K562 (cell line): ENCODE measurements around the gene SHISA6. TPM values are rescaled to one million over a fixed set of nuclear protein-coding genes. Genes with fewer than 3 reads are reported as not detected.

Experiments used
- ATAC-seq: fragments of 200-7000 bp; cut with Tn5 transposase; 3 replicates; pipeline ENCODE4 v1.9.1; 2020; ENCODE audit warnings: moderate library complexity
- BruUV-seq: library from RNA; stranded (reverse); fragments of 400-500 nt; replicated peaks from 2 replicates; lab custom pipeline; 2021; lab: Mats Ljungman, UMichigan
- CTCF ChIA-PET: fragments of 300-600 bp; formaldehyde crosslinking; extraction: SDS; loops from one replicate; lab custom pipeline; 2021; ENCODE audit warnings: low intra/inter-chr PET ratio; lab: Yijun Ruan, JAX
- POLR2A ChIA-PET: fragments of 300-600, 350-650 bp; sonication (Branson Sonifier 250); formaldehyde crosslinking; extraction: SDS; loops from one replicate; lab custom pipeline; 2021; ENCODE audit warnings: antibody characterized with exemption, inconsistent platforms; lab: Yijun Ruan, JAX
- DNase-seq, 4 experiments: peaks; one replicate each; pipeline versions ENCODE4 v3.0.0 to v3.0.0-alpha.2; 2011 to 2018; ENCODE audit warnings: low spot score in 3 of 4, mixed read lengths in 3 of 4; ENCODE audit errors: extremely low read depth in 1 of 4
- FAIRE-seq: peaks from 2 replicates; lab custom pipeline; 2011; peaks lifted over from hg19 to GRCh38; lab: Jason Lieb, UNC
- H2AFZ ChIP-seq: 2 replicates; pipeline ENCODE4 v1.6.0; 2011; ENCODE audit warnings: low read depth, low read length, control low read depth, inconsistent platforms
- H3K27ac ChIP-seq: fragments of 200-600 bp; 3 replicates; pipeline ENCODE4 v1.8.0; 2011; ENCODE audit warnings: low read depth, mild to moderate bottlenecking, control low read depth, inconsistent platforms, low read length, moderate library complexity, mixed read lengths; ENCODE audit errors: extremely low read depth
- H3K27me3 ChIP-seq, 2 experiments: fragments of 300-600 bp in 1 of 2; 2 replicates in 1 of 2; 3 replicates in 1 of 2; pipeline versions ENCODE4 v1.6.0 to v1.8.0; 2011; ENCODE audit warnings: inconsistent platforms in 2 of 2, low read length in 2 of 2, mild to moderate bottlenecking in 1 of 2, mixed read lengths in 1 of 2, moderate library complexity in 1 of 2; ENCODE audit not compliant: control insufficient read depth in 2 of 2, insufficient read depth in 2 of 2
- H3K36me3 ChIP-seq: fragments of 300-600 bp; 3 replicates; pipeline ENCODE4 v1.8.0; 2011; ENCODE audit warnings: mild to moderate bottlenecking, low read length, inconsistent platforms; ENCODE audit not compliant: control insufficient read depth, insufficient read depth
- H3K4me1 ChIP-seq, 2 experiments: fragments of 200-600 bp in 1 of 2; replicated peaks in 1 of 2; 2 replicates in 1 of 2; 3 replicates in 1 of 2; pipeline versions ENCODE4 v1.5.1 to v1.8.0; 2011; ENCODE audit warnings: inconsistent platforms in 2 of 2, low read length in 2 of 2, mild to moderate bottlenecking in 1 of 2, mixed read lengths in 1 of 2, moderate library complexity in 1 of 2; ENCODE audit not compliant: control insufficient read depth in 2 of 2, insufficient read depth in 2 of 2
- H3K4me2 ChIP-seq: 2 replicates; pipeline ENCODE4 v1.6.1; 2011; ENCODE audit warnings: low read length, control low read depth, inconsistent platforms, mixed read lengths; ENCODE audit not compliant: insufficient read depth
- H3K4me3 ChIP-seq: fragments of 200-600 bp; sonication (generic), shearing (Covaris generic); 2 replicates; pipeline ENCODE4 v1.5.1; 2016; ENCODE audit warnings: control low read depth, inconsistent platforms
- H3K79me2 ChIP-seq: fragments of 200-600 bp; 3 replicates; pipeline ENCODE4 v1.8.0; 2011; ENCODE audit warnings: low read length, inconsistent platforms; ENCODE audit not compliant: control insufficient read depth, insufficient read depth
- H3K9ac ChIP-seq, 2 experiments: 2 replicates each; pipeline versions ENCODE4 v1.6.0 to v1.6.1; 2011; ENCODE audit warnings: low read depth in 2 of 2, low read length in 2 of 2, control low read depth in 1 of 2, inconsistent platforms in 1 of 2, mild to moderate bottlenecking in 1 of 2, mixed read lengths in 1 of 2; ENCODE audit not compliant: insufficient read depth in 1 of 2
- H3K9me1 ChIP-seq: one replicate; pipeline ENCODE4 v1.6.0; 2011; ENCODE audit warnings: inconsistent platforms, mild to moderate bottlenecking, low read length, moderate library complexity; ENCODE audit not compliant: control insufficient read depth, insufficient read depth
- H3K9me3 ChIP-seq: replicated peaks from 2 replicates; pipeline ENCODE4 v1.5.1; 2011; ENCODE audit warnings: low read depth, low read length, inconsistent platforms; ENCODE audit not compliant: control insufficient read depth, insufficient read depth
- H4K20me1 ChIP-seq: replicated peaks from 2 replicates; pipeline ENCODE4 v1.6.1; 2011; ENCODE audit warnings: low read length, inconsistent platforms, mixed read lengths; ENCODE audit not compliant: control insufficient read depth, insufficient read depth
- MYNN ChIP-seq, 2 experiments: sonication (generic); formaldehyde crosslinking in 1 of 2; IDR thresholded peaks; 2 replicates each; pipeline versions ENCODE4 v1.5.0 to v1.6.1; 2016 to 2020; ENCODE audit warnings: antibody characterized with exemption in 1 of 2, missing genetic modification reagents in 1 of 2
- TOE1 ChIP-seq, 2 experiments: fragments of 450-650 bp in 1 of 2; sonication (generic) in 1 of 2; formaldehyde crosslinking in 1 of 2; IDR thresholded peaks; 2 replicates each; pipeline versions ENCODE4 v1.7.1 to v1.8.0; 2016 to 2022; ENCODE audit warnings: borderline replicate concordance in 2 of 2, mild to moderate bottlenecking in 2 of 2, antibody characterized with exemption in 1 of 2, inconsistent platforms in 1 of 2, low read depth in 1 of 2, missing genetic modification reagents in 1 of 2, moderate library complexity in 1 of 2
- ZNF445 ChIP-seq: fragments of 250-450 bp; sonication (Bioruptor Pico); IDR thresholded peaks from 2 replicates; pipeline ENCODE4 v1.4.0; 2020; ENCODE audit warnings: low read depth, mild to moderate bottlenecking, moderate library complexity
- WGBS: fragments of 100-300 bp; shearing (Covaris generic); methylation state at CpG from one replicate; pipeline ENCODE4 v1.1.6; 2016; ENCODE audit warnings: low coverage, mixed read lengths; ENCODE audit not compliant: insufficient coverage; ENCODE audit errors: missing lambda C conversion rate; 5-methylcytosine and 5-hydroxymethylcytosine counted together
- in situ Hi-C: fragments of 300-500 bp; cut with MboI; formaldehyde crosslinking; loops from 4 replicates; pipeline ENCODE4 v1.15.0; 2018; ENCODE audit warnings: inconsistent platforms, mixed read lengths
- intact Hi-C: fragments of 100-400 bp; cut with micrococcal nuclease; formaldehyde crosslinking; loops from 2 replicates; pipeline ENCODE4 v1.14.2; 2022
- polyA plus RNA-seq, 8 experiments: library from polyadenylated mRNA; depleted of rRNA in 4 of 8; stranded (reverse) in 5 of 8; unstranded in 3 of 8; fragments of >200 nt; fragmentation: Nextera tagmentation in 2 of 8; fragmentation: Illumina TruSeq in 1 of 8; extraction: Ambion mirVana in 2 of 8; extraction: Trizol in 1 of 8; gene quantifications; 2 replicates each; pipeline versions ENCODE4 v1.2.1 to v1.2.3, GENCODE V29; 2011 to 2014; ENCODE audit warnings: inconsistent platforms in 1 of 8, missing spikeins in 1 of 8
- total RNA-seq, 7 experiments: library from RNA; depleted of rRNA in 6 of 7; stranded (reverse); fragments of >200 nt in 6 of 7; fragmentation: Illumina TruSeq in 2 of 7; extraction: Trizol in 2 of 7; gene quantifications; 2 replicates each; pipeline versions ENCODE4 v1.2.1 to v1.2.3, GENCODE V29; 2011 to 2021; ENCODE audit warnings: low replicate concordance in 1 of 7
- TF ChIP-seq, protein P1 (sequence below): sonication (generic); formaldehyde crosslinking; IDR thresholded peaks from 2 replicates; pipeline ENCODE4 v1.8.0; 2022; ENCODE audit warnings: mild to moderate bottlenecking, missing genetic modification reagents
- TF ChIP-seq, protein P2 (sequence below), 2 experiments: fragments of 450-650 bp in 1 of 2; sonication (generic) in 1 of 2; formaldehyde crosslinking; conservative IDR thresholded peaks; 2 replicates each; pipeline versions ENCODE4 v1.4.0 to v1.8.1; 2020 to 2022; ENCODE audit warnings: mild to moderate bottlenecking in 1 of 2, missing genetic modification reagents in 1 of 2

The SHISA6 gene
- total and polyA plus RNA-seq, 9 of the 15 experiments (the other 6 are each of a cell fraction or from before 2014, with no cell fraction given): not detected

DNA sequence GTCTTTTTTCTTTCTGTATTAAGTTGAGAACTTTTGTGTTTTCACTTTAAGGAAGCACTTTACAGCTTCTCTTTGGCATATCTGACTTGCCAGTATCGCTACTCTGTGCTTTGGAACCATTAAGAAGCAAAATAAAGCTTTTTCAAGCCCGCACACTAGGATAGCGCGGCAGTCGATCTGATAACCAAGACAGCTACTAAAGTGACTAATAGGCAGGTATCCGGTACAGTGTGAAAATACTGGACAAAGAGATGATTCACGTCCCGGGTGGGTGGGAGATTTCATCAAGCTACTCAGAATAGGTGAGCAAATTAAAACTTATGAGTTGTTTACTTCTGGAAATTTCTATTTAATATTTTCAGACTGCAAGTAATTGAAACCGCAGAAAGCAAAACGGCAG, 53.8 kb downstream of the SHISA6 start:
- no peak overlapping the region for H3K4me3 ChIP-seq
- no peaks in the 10 kb centered on the region for H3K4me1 ChIP-seq
- DNase-seq (no peak), ATAC-seq (no peak), FAIRE-seq (no peak)
- ChIA-PET POLR2A (no interaction called here), CTCF (no interaction called here)
- BruUV-seq: no TSS peak
- H3K27me3 ChIP-seq: no peaks in the 10 kb centered on the region
- H3K9ac ChIP-seq: no peak overlapping the region
- no peaks in the 10 kb centered on the region for H4K20me1 ChIP-seq
- TF ChIP-seq, protein P1, sequence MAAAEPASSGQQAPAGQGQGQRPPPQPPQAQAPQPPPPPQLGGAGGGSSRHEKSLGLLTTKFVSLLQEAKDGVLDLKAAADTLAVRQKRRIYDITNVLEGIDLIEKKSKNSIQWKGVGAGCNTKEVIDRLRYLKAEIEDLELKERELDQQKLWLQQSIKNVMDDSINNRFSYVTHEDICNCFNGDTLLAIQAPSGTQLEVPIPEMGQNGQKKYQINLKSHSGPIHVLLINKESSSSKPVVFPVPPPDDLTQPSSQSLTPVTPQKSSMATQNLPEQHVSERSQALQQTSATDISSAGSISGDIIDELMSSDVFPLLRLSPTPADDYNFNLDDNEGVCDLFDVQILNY (CRISPR knock-in tag): no peak
- TF ChIP-seq TOE1 (IDR thresholded peaks at IDR 0.05; ENCODE audit: borderline replicate concordance): no peak
- TF ChIP-seq TOE1 (CRISPR knock-in tag; IDR thresholded peaks at IDR 0.05; ENCODE audit: borderline replicate concordance, low read depth): no peak
- no peak for TF ChIP-seq ZNF445
- TF ChIP-seq MYNN (IDR thresholded peaks at IDR 0.05): no peak
- no peak for TF ChIP-seq MYNN (CRISPR knock-in tag; IDR thresholded peaks at IDR 0.05)
- TF ChIP-seq, protein P2, sequence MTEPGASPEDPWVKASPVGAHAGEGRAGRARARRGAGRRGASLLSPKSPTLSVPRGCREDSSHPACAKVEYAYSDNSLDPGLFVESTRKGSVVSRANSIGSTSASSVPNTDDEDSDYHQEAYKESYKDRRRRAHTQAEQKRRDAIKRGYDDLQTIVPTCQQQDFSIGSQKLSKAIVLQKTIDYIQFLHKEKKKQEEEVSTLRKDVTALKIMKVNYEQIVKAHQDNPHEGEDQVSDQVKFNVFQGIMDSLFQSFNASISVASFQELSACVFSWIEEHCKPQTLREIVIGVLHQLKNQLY (CRISPR knock-in tag; conservative IDR thresholded peaks at IDR 0.05): no peak
- 2% methylated on average over 9 of the region's 10 CpGs for WGBS
- intact Hi-C loops: no loop called here
- H3K9me3 ChIP-seq: no peaks in the 10 kb centered on the region
- no peak overlapping the region for H3K4me2 ChIP-seq
- no peak overlapping the region for H3K27ac ChIP-seq
- H3K79me2 ChIP-seq: no peaks in the 10 kb centered on the region
- H2AFZ ChIP-seq: no peak overlapping the region
- H3K36me3 ChIP-seq: no peaks in the 10 kb centered on the region
- in situ Hi-C loops: no loop called here
- H3K9me1 ChIP-seq: no peaks in the 10 kb centered on the region
